Esophagus muscularis mucosa (tissue), 4 donors: Measurements from ENCODE around the gene SH3BP4. TPM values are rescaled to one million over a fixed set of nuclear protein-coding genes. Genes with fewer than 3 reads are reported as not detected.

Experiments
- DNase-seq: peaks from one replicate; pipeline ENCODE4 v3.0.0-alpha.2; 2017; ENCODE audit errors: extremely low spot score
- H3K27ac ChIP-seq, 4 donors: fragments of 200-600 bp; sonication (generic); replicated peaks in 1 of 4; 1 replicate in 3 of 4; 2 replicates in 1 of 4; pipeline ENCODE4 v1.5.1; 2016 to 2019; ENCODE audit warnings: mild to moderate bottlenecking in 1 of 4
- H3K27me3 ChIP-seq, 4 donors: fragments of 200-600 bp; sonication (generic); one replicate each; pipeline versions ENCODE4 v1.5.1 to v1.6.0; 2016 to 2019
- H3K36me3 ChIP-seq, 4 donors: fragments of 200-600 bp; sonication (generic); one replicate each; pipeline ENCODE4 v1.5.1; 2016 to 2019
- H3K4me1 ChIP-seq, 4 donors: fragments of 200-600 bp; sonication (generic); one replicate each; pipeline ENCODE4 v1.5.1; 2016 to 2019
- H3K4me3 ChIP-seq, 4 donors: fragments of 200-600 bp; sonication (generic); 1 replicate in 2 of 4; 2 replicates in 2 of 4; pipeline ENCODE4 v1.5.1; 2016 to 2019; ENCODE audit warnings: mild to moderate bottlenecking in 4 of 4, moderate library complexity in 1 of 4
- H3K9me3 ChIP-seq, 4 donors: fragments of 200-600 bp; sonication (generic); 1 replicate in 3 of 4; 2 replicates in 1 of 4; pipeline ENCODE4 v1.5.1; 2016 to 2019
- CTCF ChIP-seq, 3 experiments: fragments of 200-600 bp in 2 of 3; fragments of 450-650 bp in 1 of 3; sonication (generic) in 2 of 3; IDR thresholded peaks; one replicate each; pipeline ENCODE4 v1.5.1; 2017 to 2019; ENCODE audit warnings: antibody characterized with exemption in 3 of 3, mild to moderate bottlenecking in 2 of 3, moderate library complexity in 1 of 3
- EP300 ChIP-seq: sonication (generic); formaldehyde crosslinking; IDR thresholded peaks from one replicate; pipeline ENCODE4 v1.6.1; 2017; ENCODE audit warnings: antibody characterized with exemption
- POLR2A ChIP-seq: fragments of 450-650 bp; IDR thresholded peaks from one replicate; pipeline ENCODE4 v1.6.1; 2017; ENCODE audit warnings: antibody characterized with exemption, moderate library complexity, mild to moderate bottlenecking, low read depth
- POLR2AphosphoS5 ChIP-seq, 2 donors: sonication (generic); formaldehyde crosslinking; IDR thresholded peaks; one replicate each; pipeline ENCODE4 v1.6.1; 2017; ENCODE audit warnings: antibody characterized with exemption in 2 of 2
- WGBS: methylation state at CpG from one replicate; pipeline ENCODE4 v1.1.5; 2018; 5-methylcytosine and 5-hydroxymethylcytosine counted together
- intact Hi-C: fragments of 100-400 bp; cut with DNase I; formaldehyde crosslinking; loops from one replicate; pipeline ENCODE4 v1.15.1; 2023
- total RNA-seq, 4 donors: library from RNA; depleted of rRNA; stranded (reverse); fragments of >200 nt; gene quantifications; one replicate each; pipeline versions ENCODE4 v1.1.0 to v1.2.1, GENCODE V29; 2016

The SH3BP4 gene
- total RNA-seq, 4 donors from 2014 or later, result 25.3 to 63.1 (median 48.4) TPM

- WGBS, result 68% methylated on average over 3 of the region's 3 CpGs
- intact Hi-C loops, result no loop called here
- no peak for DNase-seq
- Histone ChIP-seq H3K9me3 (no peaks in the 10 kb centered on the region), H3K4me1 (peaks cover 10 to 34% (median 26%) of the 10 kb centered on the region in 4 donors), H3K4me3 (no peak overlapping the region), H3K36me3 (no peaks in the 10 kb centered on the region), H3K27me3 (no peaks in the 10 kb centered on the region), H3K27ac (no peak overlapping the region)
- TF ChIP-seq POLR2A (no peak), EP300 (no peak), CTCF (IDR thresholded peaks at IDR 0.05) (no peak), POLR2AphosphoS5 (IDR thresholded peaks at IDR 0.05) (no peak)
Measured at GRCh38 chr2:235083822-235084221, 132.0 kb downstream of the SH3BP4 start.

- H3K4me1 ChIP-seq, result peaks cover 13 to 40% (median 32%) of the 10 kb centered on the region in 4 donors
- H3K4me3 ChIP-seq, result no peak overlapping the region
- WGBS, result 89% methylated on average over 5 of the region's 5 CpGs
- DNase-seq, result no peak
- H3K36me3 ChIP-seq, result no peaks in the 10 kb centered on the region
- no peak overlapping the region for H3K27ac ChIP-seq
- intact Hi-C loops, result no loop called here
- H3K27me3 ChIP-seq, result no peaks in the 10 kb centered on the region
- H3K9me3 ChIP-seq, result no peaks in the 10 kb centered on the region
- TF ChIP-seq CTCF (IDR thresholded peaks at IDR 0.05) (no peak), POLR2A (no peak), POLR2AphosphoS5 (IDR thresholded peaks at IDR 0.05) (no peak), EP300 (no peak)
Measured at GRCh38 chr2:235084424-235084823, 132.6 kb downstream of the SH3BP4 start.

GRCh38 chr2:235085476-235085875 is 133.7 kb downstream of the SH3BP4 start:
- intact Hi-C loops, result no loop called here
- no peaks in the 10 kb centered on the region for H3K9me3 ChIP-seq
- H3K27me3 ChIP-seq, result no peaks in the 10 kb centered on the region
- H3K4me1 ChIP-seq, result peaks cover 13 to 41% (median 32%) of the 10 kb centered on the region in 4 donors
- no peak overlapping the region for H3K27ac ChIP-seq
- H3K4me3 ChIP-seq, result no peak overlapping the region
- no peak for DNase-seq
- TF ChIP-seq POLR2AphosphoS5 (IDR thresholded peaks at IDR 0.05) (no peak), POLR2A (no peak), CTCF (IDR thresholded peaks at IDR 0.05) (no peak), EP300 (no peak)
- H3K36me3 ChIP-seq, result no peaks in the 10 kb centered on the region
- 57% methylated on average over 1 of the region's 1 CpG for WGBS

GRCh38 chr2:235086481-235087184 is 134.8 kb downstream of the SH3BP4 start:
- DNase-seq, result no peak
- 87% methylated on average over 15 of the region's 15 CpGs for WGBS
- no peaks in the 10 kb centered on the region for H3K27me3 ChIP-seq

GRCh38 chr2:235087832-235088495 is 136.1 kb downstream of the SH3BP4 start:
- TF ChIP-seq POLR2AphosphoS5 (IDR thresholded peaks at IDR 0.05) (peak; percentile 21 to 49), CTCF (IDR thresholded peaks at IDR 0.05) (peak in 1 of 3 experiments; percentile 43), EP300 (no peak), POLR2A (no peak)
- intact Hi-C loops, result no loop called here
- 28% methylated on average over 17 of the region's 17 CpGs for WGBS
- Histone ChIP-seq H3K4me3 (peak overlapping the region; percentile 31 to 43 (median 38)), H3K4me1 (peaks cover 13 to 41% (median 32%) of the 10 kb centered on the region in 4 donors), H3K36me3 (no peaks in the 10 kb centered on the region), H3K9me3 (no peaks in the 10 kb centered on the region), H3K27ac (peak overlapping the region; percentile 69 to 81 (median 79)), H3K27me3 (no peaks in the 10 kb centered on the region)
- DNase-seq, result no peak

More at GRCh38 chr2:235086481-235087184, 134.8 kb downstream of the SH3BP4 start:
- Histone ChIP-seq H3K9me3 (no peaks in the 10 kb centered on the region), H3K4me3 (no peak overlapping the region), H3K4me1 (peaks cover 13 to 41% (median 32%) of the 10 kb centered on the region in 4 donors), H3K36me3 (no peaks in the 10 kb centered on the region), H3K27ac (peak overlapping the region in 3 of 4 donors; percentile 69 to 81 (median 80))
- TF ChIP-seq POLR2A (no peak), POLR2AphosphoS5 (IDR thresholded peaks at IDR 0.05) (peak; percentile 26 to 59)
- intact Hi-C loops, result no loop called here
